T-helper 1 cell treated with Interleukin-12 subunit alpha and Interleukin-12 subunit beta and Interleukin-4 antibody, amounts not matched to agents 30 ng/mL and 1 ng/mL, for 36 hours (primary cell): ENCODE results near the gene CDR2. TPM values are rescaled to one million over a fixed set of nuclear protein-coding genes. Genes with fewer than 3 reads are reported as not detected.

Experiments
- total RNA-seq: library from RNA; stranded (reverse); gene quantifications from 2 replicates; pipeline ENCODE4 v1.2.3, GENCODE V29; 2022

Gene CDR2
- total RNA-seq, 1 donor from 2014 or later, result 59.0 TPM

Other genes with a start within 250 kb of the CDR2 start
- 0.10 and 0.20 TPM in 2 replicates for gene SDR42E2, start 212.1 kb downstream of the CDR2 start, total RNA-seq
- 23.0 and 25.2 TPM in 2 replicates for gene EEF2K, start 168.3 kb downstream of the CDR2 start, total RNA-seq
- 65.2 and 70.0 TPM in 2 replicates for gene POLR3E, start 77.2 kb downstream of the CDR2 start, total RNA-seq
- 380 and 420 TPM in 2 replicates for gene NPIPB5, start 136.3 kb upstream of the CDR2 start, total RNA-seq